ENCODE results near the gene C14orf180. TPM values are rescaled to one million over a fixed set of nuclear protein-coding genes. Genes with fewer than 3 reads are reported as not detected.

C14orf180 gene
- total RNA-seq, 6 experiments from 2014 or later, result 0.35 to 4.0 (median 1.9) TPM

DNA sequence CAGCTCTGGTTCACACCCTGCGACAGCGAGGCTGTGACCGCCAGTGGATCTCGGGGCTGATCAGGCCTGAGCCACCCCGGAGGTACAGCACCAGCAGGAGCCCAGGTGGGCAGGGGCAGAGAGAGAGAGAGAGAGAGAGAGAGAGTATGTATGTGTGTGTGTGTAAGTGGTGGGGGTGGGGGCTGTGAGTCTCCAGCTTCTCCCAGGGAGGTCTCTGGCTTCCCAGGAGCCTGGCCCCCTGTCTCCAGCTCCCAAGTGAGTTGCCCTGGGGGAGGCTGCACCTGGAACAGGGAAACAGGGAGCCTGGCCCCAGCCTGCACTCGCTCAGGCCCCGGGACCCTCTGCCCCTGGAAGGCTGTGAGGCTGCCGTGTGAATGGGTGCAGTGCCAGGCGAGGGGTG is 2.0 kb downstream of the C14orf180 start:
- DNase-seq (no peak), ATAC-seq (no peak)
- Histone ChIP-seq H3K9me3 (no peaks in the 10 kb centered on the region), H3K4me3 (peak overlapping the region in 1 of 3 donors; percentile 9), H3K36me3 (no peaks in the 10 kb centered on the region), H3K27ac (no peak overlapping the region), H3K4me1 (peaks cover 0 to 27% (median 7%) of the 10 kb centered on the region in 4 donors), H3K27me3 (no peaks in the 10 kb centered on the region)
- WGBS (ENCODE audit: insufficient coverage, low coverage, low lambda C conversion rate, missing lambda C conversion rate), result 40% methylated on average over 3 of the region's 9 CpGs
- intact Hi-C loops (cut with DNase I), result no loop called here
- TF ChIP-seq POLR2A (IDR thresholded peaks at IDR 0.05), result no peak
- TF ChIP-seq, protein P1, sequence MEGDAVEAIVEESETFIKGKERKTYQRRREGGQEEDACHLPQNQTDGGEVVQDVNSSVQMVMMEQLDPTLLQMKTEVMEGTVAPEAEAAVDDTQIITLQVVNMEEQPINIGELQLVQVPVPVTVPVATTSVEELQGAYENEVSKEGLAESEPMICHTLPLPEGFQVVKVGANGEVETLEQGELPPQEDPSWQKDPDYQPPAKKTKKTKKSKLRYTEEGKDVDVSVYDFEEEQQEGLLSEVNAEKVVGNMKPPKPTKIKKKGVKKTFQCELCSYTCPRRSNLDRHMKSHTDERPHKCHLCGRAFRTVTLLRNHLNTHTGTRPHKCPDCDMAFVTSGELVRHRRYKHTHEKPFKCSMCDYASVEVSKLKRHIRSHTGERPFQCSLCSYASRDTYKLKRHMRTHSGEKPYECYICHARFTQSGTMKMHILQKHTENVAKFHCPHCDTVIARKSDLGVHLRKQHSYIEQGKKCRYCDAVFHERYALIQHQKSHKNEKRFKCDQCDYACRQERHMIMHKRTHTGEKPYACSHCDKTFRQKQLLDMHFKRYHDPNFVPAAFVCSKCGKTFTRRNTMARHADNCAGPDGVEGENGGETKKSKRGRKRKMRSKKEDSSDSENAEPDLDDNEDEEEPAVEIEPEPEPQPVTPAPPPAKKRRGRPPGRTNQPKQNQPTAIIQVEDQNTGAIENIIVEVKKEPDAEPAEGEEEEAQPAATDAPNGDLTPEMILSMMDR (IDR thresholded peaks at IDR 0.05), result no peak

DNA sequence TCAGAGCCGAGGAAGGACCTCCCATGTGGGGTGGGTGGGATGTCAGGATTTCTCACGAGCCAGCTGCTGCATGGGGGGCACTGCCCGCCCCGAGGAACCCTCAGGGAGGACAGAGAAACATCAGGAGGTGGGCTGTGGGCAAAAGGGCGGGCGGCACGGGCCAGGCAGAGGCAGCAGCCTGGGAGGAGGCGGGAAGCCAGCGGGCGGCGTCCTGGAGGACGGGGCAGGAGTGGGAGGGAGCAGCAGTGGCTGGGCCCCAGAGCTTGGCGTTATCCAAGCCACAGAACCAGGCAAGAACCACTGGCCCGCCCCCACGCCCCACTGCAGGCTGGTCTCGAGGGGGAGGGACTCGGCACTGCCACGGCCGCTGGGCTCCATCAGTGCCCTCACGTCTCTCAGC is 2.4 kb downstream of the C14orf180 start:
- Histone ChIP-seq H3K36me3 (no peaks in the 10 kb centered on the region), H3K9me3 (no peaks in the 10 kb centered on the region), H3K27ac (peak overlapping the region in 1 of 3 donors; percentile 33), H3K4me3 (no peak overlapping the region), H3K4me1 (peaks cover 0 to 24% (median 7%) of the 10 kb centered on the region in 4 donors), H3K27me3 (no peaks in the 10 kb centered on the region)
- DNase-seq (no peak), ATAC-seq (no peak)
- no CpG with 5 or more reads among the region's 20 CpGs for WGBS (ENCODE audit: insufficient coverage, low coverage, low lambda C conversion rate, missing lambda C conversion rate)
- TF ChIP-seq, protein P1 (IDR thresholded peaks at IDR 0.05), result no peak
- TF ChIP-seq POLR2A (IDR thresholded peaks at IDR 0.05), result no peak
- intact Hi-C loops (cut with DNase I), result no loop called here

DNA sequence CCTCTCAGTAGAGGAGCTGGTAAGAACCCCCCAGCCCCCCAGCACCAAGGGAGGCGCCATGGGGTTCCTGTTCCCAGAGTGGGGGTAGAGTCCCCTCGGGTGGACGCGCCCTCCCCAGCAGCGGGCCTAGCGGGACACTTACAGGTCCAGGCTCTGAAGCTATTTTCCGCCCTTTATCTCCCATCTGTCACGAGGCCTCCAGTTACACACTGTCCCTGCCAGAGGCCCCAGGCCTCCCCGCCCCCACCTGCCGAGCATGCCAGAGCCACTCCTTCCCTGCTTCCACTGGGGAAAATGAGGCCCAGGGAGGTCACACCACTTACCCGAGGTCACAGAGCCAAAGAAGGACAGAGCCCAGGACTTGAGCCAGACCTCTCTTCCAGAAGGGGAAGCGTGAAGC is 3.1 kb downstream of the C14orf180 start:
- H3K4me1 ChIP-seq, result peaks cover 0 to 17% (median 7%) of the 10 kb centered on the region in 4 donors
- peak in 2 of 4 donors; percentile 4 to 6 for ATAC-seq
- no peaks in the 10 kb centered on the region for H3K9me3 ChIP-seq
- no peaks in the 10 kb centered on the region for H3K27me3 ChIP-seq
- intact Hi-C loops (cut with DNase I), result no loop called here
- H3K4me3 ChIP-seq, result no peak overlapping the region
- H3K36me3 ChIP-seq, result no peaks in the 10 kb centered on the region
- DNase-seq, result peak in 1 of 3 donors; percentile 63
- no peak for TF ChIP-seq POLR2A (IDR thresholded peaks at IDR 0.05)
- TF ChIP-seq, protein P1 (IDR thresholded peaks at IDR 0.05), result no peak
- peak overlapping the region in 1 of 3 donors; percentile 33 for H3K27ac ChIP-seq
- 42% methylated on average over 7 of the region's 12 CpGs for WGBS (ENCODE audit: insufficient coverage, low coverage, low lambda C conversion rate, missing lambda C conversion rate)

DNA sequence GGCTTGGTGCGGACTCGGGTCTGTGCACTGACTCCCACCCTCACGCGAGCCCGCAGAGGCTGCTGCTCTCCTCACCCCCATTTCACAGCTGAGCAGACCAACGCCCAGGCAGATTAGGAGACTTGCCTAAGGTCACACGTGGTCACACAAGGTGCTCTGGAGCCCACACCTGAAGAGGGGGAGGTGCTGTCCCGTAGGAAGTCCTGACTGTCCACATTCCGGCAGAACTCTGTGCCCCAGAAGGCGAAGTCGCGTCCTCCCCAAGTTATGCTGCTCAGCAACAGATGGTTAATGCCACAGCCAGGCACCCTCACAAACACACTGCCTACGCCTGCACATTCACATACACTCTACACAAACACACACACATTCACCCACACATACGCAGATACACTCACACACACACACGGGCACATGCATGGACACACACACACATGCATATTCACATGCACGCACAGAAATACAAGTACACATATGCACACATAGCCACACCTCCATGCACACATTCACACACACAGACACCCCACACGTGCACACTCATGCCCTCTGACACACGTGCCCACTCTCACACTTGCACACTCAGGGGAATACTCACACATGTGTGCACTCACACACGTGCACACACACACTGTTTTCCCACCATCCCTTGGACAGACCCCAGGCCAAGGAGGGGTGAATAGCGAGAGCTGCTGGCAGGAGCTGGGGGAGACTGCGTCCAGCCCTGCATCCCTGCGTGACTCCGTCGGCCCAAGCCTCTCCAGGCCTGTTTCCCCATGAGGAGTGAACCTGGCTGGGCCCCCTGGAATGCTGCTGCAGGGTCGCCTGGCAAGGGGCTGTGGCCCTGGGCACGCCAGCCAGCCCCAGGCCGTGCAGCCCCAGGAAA is 4.1 kb downstream of the C14orf180 start:
- intact Hi-C loops (cut with DNase I), result no loop called here

More for the DNA sequence above, 4.1 kb downstream of the C14orf180 start:
- WGBS (ENCODE audit: insufficient coverage, low coverage, low lambda C conversion rate, missing lambda C conversion rate), result 67% methylated on average over 13 of the region's 27 CpGs
- no peak overlapping the region for H3K27ac ChIP-seq
- TF ChIP-seq POLR2A (IDR thresholded peaks at IDR 0.05), result no peak
- TF ChIP-seq, protein P1 (IDR thresholded peaks at IDR 0.05), result no peak
- ATAC-seq (no peak), DNase-seq (no peak)
- H3K4me1 ChIP-seq, result peaks cover 0 to 15% (median 7%) of the 10 kb centered on the region in 4 donors
- no peaks in the 10 kb centered on the region for H3K36me3 ChIP-seq
- no peaks in the 10 kb centered on the region for H3K27me3 ChIP-seq
- H3K4me3 ChIP-seq, result no peak overlapping the region
- H3K9me3 ChIP-seq, result no peaks in the 10 kb centered on the region

All from right lobe of liver (tissue), 6 donors.